Smooth muscle cell (in vitro differentiated cells): ENCODE results near the gene PPP1R3E. TPM values are rescaled to one million over a fixed set of nuclear protein-coding genes. Genes with fewer than 3 reads are reported as not detected.

Source experiments
- DNase-seq: peaks from one replicate; lab custom pipeline; 2025; ENCODE audit not compliant: unreplicated experiment; lab: John Stamatoyannopoulos, UW
- H2AFZ ChIP-seq: fragments of 200-600 bp; sonication (generic); 2 replicates; pipeline ENCODE4 v1.6.0; 2016; ENCODE audit warnings: antibody characterized with exemption, low read depth, mild to moderate bottlenecking
- H3F3A ChIP-seq: fragments of 200-600 bp; sonication (generic); 2 replicates; pipeline ENCODE4 v1.6.0; 2017; ENCODE audit warnings: antibody characterized with exemption, low read depth
- H3K27ac ChIP-seq: fragments of 200-600 bp; sonication (generic); 2 replicates; pipeline ENCODE4 v1.5.1; 2016; ENCODE audit warnings: low read depth, mild to moderate bottlenecking
- H3K27me3 ChIP-seq: fragments of 200-600 bp; sonication (generic); 2 replicates; pipeline ENCODE4 v1.6.1; 2016; ENCODE audit warnings: low read depth, mild to moderate bottlenecking
- H3K36me3 ChIP-seq: fragments of 200-600 bp; sonication (generic); 2 replicates; pipeline ENCODE4 v1.5.1; 2016; ENCODE audit warnings: low read depth
- H3K4me1 ChIP-seq: fragments of 200-600 bp; sonication (generic); 2 replicates; pipeline ENCODE4 v1.5.1; 2016; ENCODE audit warnings: low read depth
- H3K4me2 ChIP-seq: fragments of 200-600 bp; sonication (generic); 2 replicates; pipeline ENCODE4 v1.6.0; 2016; ENCODE audit warnings: mild to moderate bottlenecking
- H3K4me3 ChIP-seq: fragments of 200-600 bp; sonication (generic); 2 replicates; pipeline ENCODE4 v1.5.1; 2016; ENCODE audit warnings: mild to moderate bottlenecking
- H3K79me2 ChIP-seq: fragments of 200-600 bp; sonication (generic); 2 replicates; pipeline ENCODE4 v1.6.0; 2016; ENCODE audit warnings: low read depth, mild to moderate bottlenecking
- H3K9ac ChIP-seq: fragments of 200-600 bp; sonication (generic); 2 replicates; pipeline ENCODE4 v1.6.0; 2016; ENCODE audit warnings: low read depth
- H3K9me3 ChIP-seq: fragments of 200-600 bp; sonication (generic); replicated peaks from 2 replicates; pipeline ENCODE4 v1.5.1; 2016; ENCODE audit warnings: low read depth
- H4K20me1 ChIP-seq: fragments of 200-600 bp; sonication (generic); 2 replicates; pipeline ENCODE4 v1.6.0; 2016; ENCODE audit warnings: low read depth
- WGBS: methylation state at CpG from one replicate; pipeline ENCODE4 v1.1.7; 2016; ENCODE audit warnings: low lambda C conversion rate; 5-methylcytosine and 5-hydroxymethylcytosine counted together
- polyA plus RNA-seq: library from polyadenylated mRNA; unstranded; fragments of >200 nt; fragmentation: Nextera tagmentation; extraction: Ambion mirVana; gene quantifications from 2 replicates; pipeline ENCODE4 v1.2.1, GENCODE V29; 2016
- total RNA-seq: library from RNA; depleted of rRNA; stranded (reverse); fragments of >200 nt; gene quantifications from 2 replicates; pipeline ENCODE4 v1.2.3, GENCODE V29; 2014
- TF ChIP-seq, protein P1 (sequence below): fragments of 200-600 bp; sonication (generic); IDR thresholded peaks from 2 replicates; pipeline ENCODE4 v1.5.1; 2017; ENCODE audit warnings: borderline replicate concordance, mild to moderate bottlenecking, antibody characterized with exemption; ENCODE audit not compliant: insufficient read depth, poor library complexity, severe bottlenecking

The PPP1R3E gene
- total and polyA plus RNA-seq, 2 experiments from 2014 or later: 0.71 to 2.0 TPM

DNA sequence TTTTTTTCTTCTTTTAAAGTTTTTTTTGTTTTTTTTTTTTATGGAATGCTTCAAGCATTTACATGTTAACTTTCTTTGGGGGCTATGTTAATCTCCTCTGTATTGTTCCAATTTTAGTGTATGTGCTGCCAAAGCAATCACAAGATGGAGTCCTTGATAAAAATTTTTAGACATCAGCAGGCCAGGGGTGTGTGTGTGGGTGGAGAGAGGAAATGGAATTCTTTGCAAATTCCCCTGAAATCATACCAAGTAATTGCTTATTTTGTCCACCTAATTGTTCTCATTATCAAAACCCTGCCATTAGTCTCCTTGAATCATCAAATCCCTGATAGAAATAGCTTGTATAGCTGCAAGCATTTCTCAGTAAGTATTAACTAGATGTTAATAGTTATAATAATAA lies 43.2 kb downstream of the PPP1R3E start:
- Histone ChIP-seq H4K20me1 (no peaks in the 10 kb centered on the region), H3K9me3 (no peaks in the 10 kb centered on the region), H3K27ac (no peak overlapping the region), H2AFZ (no peak overlapping the region), H3K36me3 (no peaks in the 10 kb centered on the region), H3K4me3 (no peak overlapping the region), H3K27me3 (peaks cover 42% of the 10 kb centered on the region), H3F3A (no peaks in the 10 kb centered on the region), H3K79me2 (no peaks in the 10 kb centered on the region), H3K9ac (no peak overlapping the region), H3K4me2 (no peak overlapping the region), H3K4me1 (no peaks in the 10 kb centered on the region)
- TF ChIP-seq, protein P1, sequence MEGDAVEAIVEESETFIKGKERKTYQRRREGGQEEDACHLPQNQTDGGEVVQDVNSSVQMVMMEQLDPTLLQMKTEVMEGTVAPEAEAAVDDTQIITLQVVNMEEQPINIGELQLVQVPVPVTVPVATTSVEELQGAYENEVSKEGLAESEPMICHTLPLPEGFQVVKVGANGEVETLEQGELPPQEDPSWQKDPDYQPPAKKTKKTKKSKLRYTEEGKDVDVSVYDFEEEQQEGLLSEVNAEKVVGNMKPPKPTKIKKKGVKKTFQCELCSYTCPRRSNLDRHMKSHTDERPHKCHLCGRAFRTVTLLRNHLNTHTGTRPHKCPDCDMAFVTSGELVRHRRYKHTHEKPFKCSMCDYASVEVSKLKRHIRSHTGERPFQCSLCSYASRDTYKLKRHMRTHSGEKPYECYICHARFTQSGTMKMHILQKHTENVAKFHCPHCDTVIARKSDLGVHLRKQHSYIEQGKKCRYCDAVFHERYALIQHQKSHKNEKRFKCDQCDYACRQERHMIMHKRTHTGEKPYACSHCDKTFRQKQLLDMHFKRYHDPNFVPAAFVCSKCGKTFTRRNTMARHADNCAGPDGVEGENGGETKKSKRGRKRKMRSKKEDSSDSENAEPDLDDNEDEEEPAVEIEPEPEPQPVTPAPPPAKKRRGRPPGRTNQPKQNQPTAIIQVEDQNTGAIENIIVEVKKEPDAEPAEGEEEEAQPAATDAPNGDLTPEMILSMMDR: no peak
- DNase-seq: no peak

DNA sequence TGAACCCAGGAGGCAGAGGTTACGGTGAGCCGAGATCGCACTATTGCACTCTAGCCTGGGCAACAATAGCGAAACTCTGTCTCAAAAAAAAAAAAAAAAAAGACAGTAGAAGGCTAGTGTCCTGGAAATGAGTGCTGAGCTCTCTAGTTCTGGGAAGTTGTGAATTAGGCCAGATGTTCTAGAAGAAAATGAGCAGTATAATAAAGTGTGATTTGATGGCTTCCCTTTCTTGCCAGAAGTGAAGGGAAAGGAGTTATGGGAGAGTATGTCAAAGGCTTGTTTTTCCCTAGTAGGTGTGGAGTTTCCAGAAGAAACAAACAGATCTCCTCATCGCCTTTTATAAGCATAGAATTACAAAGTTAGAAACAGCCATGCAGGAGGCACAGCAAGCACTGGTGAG lies 44.4 kb downstream of the PPP1R3E start:
- Histone ChIP-seq H3K36me3 (no peaks in the 10 kb centered on the region), H3F3A (no peaks in the 10 kb centered on the region), H2AFZ (no peak overlapping the region), H3K4me3 (no peak overlapping the region), H4K20me1 (no peaks in the 10 kb centered on the region), H3K9me3 (no peaks in the 10 kb centered on the region), H3K79me2 (no peaks in the 10 kb centered on the region), H3K4me2 (no peak overlapping the region), H3K27me3 (peaks cover 34% of the 10 kb centered on the region), H3K9ac (no peak overlapping the region), H3K27ac (no peak overlapping the region), H3K4me1 (no peaks in the 10 kb centered on the region)
- TF ChIP-seq, protein P1: no peak
- 96% methylated on average over 5 of the region's 5 CpGs for WGBS
- DNase-seq: no peak

DNA sequence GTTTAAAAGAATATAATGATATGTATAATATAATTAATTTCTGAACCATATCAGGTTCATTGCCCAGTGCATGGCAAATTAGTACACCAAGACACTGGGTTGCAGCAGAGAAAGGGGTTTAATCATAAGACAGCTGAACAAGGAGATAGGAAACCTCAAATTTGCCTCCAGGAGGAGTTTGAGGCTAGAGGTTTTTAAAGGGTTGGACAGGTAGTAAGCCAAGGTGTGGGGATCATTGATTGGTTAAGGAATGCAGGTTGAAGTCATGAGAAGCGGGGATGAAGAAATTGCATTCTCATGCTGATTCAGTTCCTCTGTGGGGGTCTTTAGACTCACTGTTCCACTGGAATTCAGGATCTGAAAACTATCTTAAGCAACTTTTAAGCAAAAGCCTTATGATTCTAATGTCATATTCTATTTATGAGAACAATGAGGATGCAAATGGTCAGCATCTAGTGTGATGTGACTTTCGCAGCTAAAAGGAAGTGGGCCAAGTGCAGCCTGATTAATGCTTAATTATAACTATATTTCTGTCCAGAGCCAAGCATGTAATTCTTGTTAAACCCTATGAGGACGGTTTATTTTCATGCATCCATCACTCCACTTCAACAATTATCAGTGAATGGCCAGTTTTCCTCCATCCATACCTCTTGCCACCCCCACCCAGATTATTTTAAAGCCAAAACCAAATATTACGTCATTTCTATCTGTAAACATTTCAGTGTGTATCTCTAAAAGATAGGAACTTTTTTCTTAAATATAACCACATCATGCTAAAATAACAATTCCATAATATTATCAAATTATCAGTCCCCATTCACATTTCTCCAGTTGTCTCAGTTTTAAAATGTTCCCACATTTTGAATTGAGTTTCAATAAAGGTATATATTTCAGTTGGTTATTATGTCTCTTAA lies 50.0 kb downstream of the PPP1R3E start:
- no peak for DNase-seq
- Histone ChIP-seq H3K27ac (no peak overlapping the region), H3K4me2 (no peak overlapping the region), H3K79me2 (no peaks in the 10 kb centered on the region), H2AFZ (no peak overlapping the region), H3K36me3 (no peaks in the 10 kb centered on the region), H3K27me3 (peaks cover 26% of the 10 kb centered on the region), H3K4me1 (no peaks in the 10 kb centered on the region), H3K9me3 (no peaks in the 10 kb centered on the region), H3K4me3 (no peak overlapping the region), H4K20me1 (no peaks in the 10 kb centered on the region), H3F3A (no peaks in the 10 kb centered on the region), H3K9ac (no peak overlapping the region)
- TF ChIP-seq, protein P1: no peak
- WGBS: 58% methylated on average over 4 of the region's 4 CpGs

DNA sequence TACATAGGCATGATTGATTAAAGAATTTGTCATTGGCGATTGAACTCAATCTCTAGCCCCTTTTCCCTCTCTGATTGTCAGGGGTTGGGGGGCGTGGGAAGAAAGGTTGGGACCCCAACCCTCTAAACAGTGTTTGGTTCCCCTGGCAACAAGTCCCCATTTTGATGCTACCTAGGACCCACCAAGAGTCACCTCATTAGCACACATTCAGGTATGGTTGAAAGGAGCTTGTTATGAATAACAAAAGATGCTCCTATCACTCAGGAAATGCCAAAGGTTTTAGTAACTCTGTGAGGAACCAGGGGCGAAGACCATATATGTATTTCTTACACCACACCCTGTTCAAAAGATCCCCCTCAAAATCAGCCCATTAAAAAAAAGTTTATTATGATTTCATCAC lies 50.7 kb downstream of the PPP1R3E start:
- DNase-seq: no peak
- H3F3A ChIP-seq: no peaks in the 10 kb centered on the region
- H2AFZ ChIP-seq: no peak overlapping the region
- no peaks in the 10 kb centered on the region for H3K9me3 ChIP-seq
- no peaks in the 10 kb centered on the region for H4K20me1 ChIP-seq
- WGBS: 37% methylated on average over 3 of the region's 3 CpGs
- H3K4me3 ChIP-seq: no peak overlapping the region
- H3K36me3 ChIP-seq: no peaks in the 10 kb centered on the region
- no peaks in the 10 kb centered on the region for H3K79me2 ChIP-seq
- H3K4me1 ChIP-seq: no peaks in the 10 kb centered on the region
- H3K4me2 ChIP-seq: no peak overlapping the region
- no peak overlapping the region for H3K27ac ChIP-seq
- TF ChIP-seq, protein P1: no peak
- no peak overlapping the region for H3K9ac ChIP-seq
- peaks cover 26% of the 10 kb centered on the region for H3K27me3 ChIP-seq
